Measurements from ENCODE around the gene PDS5A.
"Not testable (repeated sequence)": the region's sequence is repeated elsewhere in the genome, so short reads cannot be mapped to it uniquely, and the experiment has no call there.

Gene PDS5A

DNA sequence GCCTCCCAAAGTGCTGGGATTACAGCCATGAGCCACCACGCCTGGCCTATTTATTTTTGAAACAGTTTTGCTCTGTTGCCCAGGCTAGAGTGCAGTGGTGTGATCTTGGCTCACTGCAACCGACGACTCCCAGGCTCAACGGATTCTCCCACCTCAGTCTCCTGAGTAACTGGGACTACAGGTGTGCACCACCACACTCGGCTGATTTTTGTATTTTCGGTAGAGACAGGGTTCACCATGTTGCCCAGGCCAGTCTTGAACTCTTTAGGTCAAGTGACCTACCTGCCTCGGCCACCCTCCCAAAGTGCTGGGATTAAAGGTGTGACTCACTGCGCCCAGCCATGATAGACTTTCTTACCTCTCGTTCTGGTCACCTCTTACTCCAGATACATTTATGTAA is 155.8 kb downstream of the PDS5A start:
- Histone ChIP-seq H3K27ac (replicated peaks) (no peak overlapping the region), H3K27me3 (ENCODE audit: insufficient read depth, poor library complexity, severe bottlenecking) (no peaks in the 10 kb centered on the region), H3K4me3 (replicated peaks; ENCODE audit: insufficient read depth, low read length) (no peak overlapping the region)
- TF ChIP-seq, protein P1, sequence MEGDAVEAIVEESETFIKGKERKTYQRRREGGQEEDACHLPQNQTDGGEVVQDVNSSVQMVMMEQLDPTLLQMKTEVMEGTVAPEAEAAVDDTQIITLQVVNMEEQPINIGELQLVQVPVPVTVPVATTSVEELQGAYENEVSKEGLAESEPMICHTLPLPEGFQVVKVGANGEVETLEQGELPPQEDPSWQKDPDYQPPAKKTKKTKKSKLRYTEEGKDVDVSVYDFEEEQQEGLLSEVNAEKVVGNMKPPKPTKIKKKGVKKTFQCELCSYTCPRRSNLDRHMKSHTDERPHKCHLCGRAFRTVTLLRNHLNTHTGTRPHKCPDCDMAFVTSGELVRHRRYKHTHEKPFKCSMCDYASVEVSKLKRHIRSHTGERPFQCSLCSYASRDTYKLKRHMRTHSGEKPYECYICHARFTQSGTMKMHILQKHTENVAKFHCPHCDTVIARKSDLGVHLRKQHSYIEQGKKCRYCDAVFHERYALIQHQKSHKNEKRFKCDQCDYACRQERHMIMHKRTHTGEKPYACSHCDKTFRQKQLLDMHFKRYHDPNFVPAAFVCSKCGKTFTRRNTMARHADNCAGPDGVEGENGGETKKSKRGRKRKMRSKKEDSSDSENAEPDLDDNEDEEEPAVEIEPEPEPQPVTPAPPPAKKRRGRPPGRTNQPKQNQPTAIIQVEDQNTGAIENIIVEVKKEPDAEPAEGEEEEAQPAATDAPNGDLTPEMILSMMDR (IDR thresholded peaks at IDR 0.05; ENCODE audit: insufficient read depth, low read length): no peak
- TF ChIP-seq SPI1 (IDR thresholded peaks at IDR 0.05; ENCODE audit: borderline replicate concordance, low read depth) (no peak), POLR2AphosphoS5 (IDR thresholded peaks at IDR 0.05; ENCODE audit: low read depth) (no peak), GABPA (IDR thresholded peaks at IDR 0.05; ENCODE audit: low read depth) (no peak), REST (IDR thresholded peaks at IDR 0.05; ENCODE audit: insufficient replicate concordance, low read depth) (no peak)
- no peak for DNase-seq (ENCODE audit: low read depth in 1 of 2, low spot score in 1 of 2)

GRCh38 chr4:39820186-39820585 is 157.5 kb downstream of the PDS5A start:
- Histone ChIP-seq H3K27me3 (ENCODE audit: insufficient read depth, poor library complexity, severe bottlenecking) (no peaks in the 10 kb centered on the region), H3K27ac (replicated peaks) (no peak overlapping the region), H3K4me3 (replicated peaks; ENCODE audit: insufficient read depth, low read length) (no peak overlapping the region)
- no peak for DNase-seq (ENCODE audit: low read depth in 1 of 2, low spot score in 1 of 2)
- TF ChIP-seq POLR2AphosphoS5 (IDR thresholded peaks at IDR 0.05; ENCODE audit: low read depth) (no peak), GABPA (IDR thresholded peaks at IDR 0.05; ENCODE audit: low read depth) (no peak)

DNA sequence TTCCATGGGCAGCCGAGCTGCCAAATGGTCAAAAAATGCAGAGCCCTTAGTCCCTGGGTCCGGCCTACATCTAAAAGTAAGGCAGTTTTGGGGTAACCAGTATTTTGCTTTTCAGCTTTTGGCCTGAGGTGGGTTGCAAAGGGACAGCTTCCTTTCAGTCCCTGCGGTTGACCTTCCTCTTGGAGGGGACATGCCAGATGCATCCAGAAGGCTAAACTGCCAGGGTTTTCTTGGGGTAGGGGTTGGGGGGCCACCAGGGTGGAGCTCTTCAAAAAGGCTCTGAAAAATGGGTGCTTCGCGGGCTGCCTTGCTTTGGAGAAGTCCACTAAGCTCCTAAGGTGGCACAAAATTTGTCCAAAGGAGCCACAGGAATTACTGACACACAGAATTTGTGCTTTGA is 159.1 kb downstream of the PDS5A start:
- Histone ChIP-seq H3K27ac (replicated peaks) (no peak overlapping the region), H3K27me3 (ENCODE audit: insufficient read depth, poor library complexity, severe bottlenecking) (no peaks in the 10 kb centered on the region), H3K4me3 (replicated peaks; ENCODE audit: insufficient read depth, low read length) (no peak overlapping the region)
- TF ChIP-seq GABPA (IDR thresholded peaks at IDR 0.05; ENCODE audit: low read depth): no peak
- TF ChIP-seq SPI1 (IDR thresholded peaks at IDR 0.05; ENCODE audit: borderline replicate concordance, low read depth): no peak
- TF ChIP-seq POLR2AphosphoS5 (IDR thresholded peaks at IDR 0.05; ENCODE audit: low read depth): no peak
- TF ChIP-seq REST (IDR thresholded peaks at IDR 0.05; ENCODE audit: insufficient replicate concordance, low read depth): no peak
- TF ChIP-seq, protein P1 (IDR thresholded peaks at IDR 0.05; ENCODE audit: insufficient read depth, low read length): no peak
- DNase-seq (ENCODE audit: low read depth in 1 of 2, low spot score in 1 of 2): no peak

- DNase-seq (ENCODE audit: low read depth in 1 of 2, low spot score in 1 of 2): no peak
- Histone ChIP-seq H3K27ac (replicated peaks) (no peak overlapping the region), H3K4me3 (replicated peaks; ENCODE audit: insufficient read depth, low read length) (no peak overlapping the region), H3K27me3 (ENCODE audit: insufficient read depth, poor library complexity, severe bottlenecking) (no peaks in the 10 kb centered on the region)
- TF ChIP-seq SPI1 (IDR thresholded peaks at IDR 0.05; ENCODE audit: borderline replicate concordance, low read depth) (no peak), GABPA (IDR thresholded peaks at IDR 0.05; ENCODE audit: low read depth) (no peak), POLR2AphosphoS5 (IDR thresholded peaks at IDR 0.05; ENCODE audit: low read depth) (no peak), REST (IDR thresholded peaks at IDR 0.05; ENCODE audit: insufficient replicate concordance, low read depth) (no peak)
- TF ChIP-seq, protein P1 (IDR thresholded peaks at IDR 0.05; ENCODE audit: insufficient read depth, low read length): no peak
Observed at GRCh38 chr4:39814403-39815185, 163.1 kb downstream of the PDS5A start.

- H3K4me3 ChIP-seq (replicated peaks; ENCODE audit: insufficient read depth, low read length); H3K27ac ChIP-seq (replicated peaks); DNase-seq (ENCODE audit: low read depth in 1 of 2, low spot score in 1 of 2); H3K27me3 ChIP-seq (ENCODE audit: insufficient read depth, poor library complexity, severe bottlenecking): not testable (repeated sequence)
Observed at GRCh38 chr4:39813761-39814160, 163.9 kb downstream of the PDS5A start.

Measured in HL-60 (cell line).